GM21381 (cell line): ENCODE data around the gene TRIP13.

ENCODE experiments used
- ATAC-seq: cut with Tn5 transposase; IDR thresholded peaks from one replicate; pipeline ENCODE4 v1.9.1; 2021; ENCODE audit warnings: mild to moderate bottlenecking, moderate library complexity; ENCODE audit not compliant: unreplicated experiment

Gene TRIP13

GRCh38 chr5:854217-854616 is 38.5 kb upstream of the TRIP13 start:
- no peak for ATAC-seq

DNA sequence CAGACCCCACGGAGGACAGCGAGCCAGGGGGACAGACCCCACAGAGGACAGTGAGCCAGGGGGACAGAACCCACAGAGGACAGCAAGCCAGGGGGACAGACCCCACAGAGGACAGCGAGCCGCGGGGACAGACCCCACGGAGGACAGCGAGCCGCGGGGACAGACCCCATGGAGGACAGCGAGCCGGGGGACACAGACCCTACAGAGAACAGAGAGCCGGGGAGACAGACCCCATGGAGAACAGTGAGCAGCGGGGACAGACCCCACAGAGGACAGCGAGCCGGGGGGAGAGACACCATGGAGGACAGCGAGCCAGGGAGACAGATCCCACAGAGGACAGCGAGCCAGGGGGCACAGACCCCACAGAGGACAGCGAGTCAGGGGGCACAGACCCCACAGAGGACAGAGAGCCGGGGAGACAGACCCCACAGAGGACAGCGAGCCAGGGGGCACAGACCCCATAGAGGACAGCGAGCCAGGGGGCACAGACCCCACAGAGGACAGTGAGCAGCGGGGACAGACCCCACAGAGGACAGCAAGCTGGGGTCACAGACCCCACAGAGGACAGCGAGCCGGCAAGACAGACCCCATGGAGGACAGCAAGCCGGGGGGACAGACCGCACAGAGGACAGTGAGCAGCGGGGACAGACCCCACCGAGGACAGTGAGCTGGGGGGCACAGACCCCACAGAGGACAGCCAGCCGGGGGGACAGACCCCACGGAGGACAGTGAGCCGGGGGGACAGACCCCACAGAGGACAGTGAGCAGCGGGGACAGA is 37.5 kb upstream of the TRIP13 start:
- ATAC-seq, result no peak

GRCh38 chr5:855771-856530 is 36.7 kb upstream of the TRIP13 start:
- ATAC-seq, result no peak

DNA sequence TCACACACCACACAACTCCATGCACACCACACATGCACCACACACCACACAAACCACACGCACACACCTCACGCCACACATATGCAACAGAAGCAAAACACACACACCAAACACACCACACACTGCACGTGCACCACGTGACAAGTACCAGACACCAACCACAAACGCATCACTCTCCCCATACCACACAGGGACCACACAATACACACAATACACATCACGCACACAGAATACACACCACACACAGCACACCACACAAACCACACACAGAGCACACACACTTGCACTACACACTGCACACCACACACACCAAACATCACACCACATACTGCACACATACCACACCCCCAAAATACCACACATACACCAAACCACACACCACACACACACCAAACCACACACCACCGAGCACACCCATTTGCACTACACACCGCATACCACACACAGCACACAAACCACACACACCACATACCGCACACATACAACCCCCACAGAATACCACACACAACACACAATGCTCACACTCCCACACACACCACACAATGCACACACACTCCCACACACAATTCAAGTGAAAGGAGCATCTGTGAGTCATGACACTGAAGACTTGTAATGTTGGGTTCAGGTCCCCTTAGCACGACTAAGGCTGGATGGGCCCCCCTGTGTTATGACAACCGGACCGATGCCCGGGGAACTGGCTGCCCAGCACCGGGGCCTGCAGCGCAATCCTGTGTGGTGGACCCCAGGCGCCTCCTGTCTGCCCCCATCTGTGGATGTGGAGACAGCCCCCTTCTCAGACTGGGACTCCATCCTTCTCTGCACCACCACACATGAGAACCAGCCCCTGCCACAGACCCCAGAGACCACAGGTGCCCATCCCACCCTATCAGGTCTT is 35.9 kb upstream of the TRIP13 start:
- no peak for ATAC-seq

DNA sequence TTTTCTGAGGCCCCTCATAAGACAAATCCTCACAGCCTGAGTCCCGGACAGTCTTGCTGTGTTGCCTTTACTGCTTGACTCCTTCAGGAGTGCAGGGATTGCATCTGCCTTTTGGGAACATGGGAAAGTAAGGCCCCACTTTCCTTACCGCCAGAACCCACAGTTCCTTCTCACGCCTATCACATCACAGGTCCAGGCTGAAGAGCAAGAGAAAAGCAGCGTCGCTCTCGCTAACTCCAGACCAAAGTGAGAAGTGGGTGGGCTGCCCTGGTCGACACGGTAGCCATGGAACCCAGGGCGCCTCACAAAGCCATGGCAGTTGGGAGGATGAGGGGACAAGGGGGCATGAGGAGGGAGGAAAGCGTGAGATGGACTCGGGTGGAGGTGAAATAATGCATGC is 34.0 kb upstream of the TRIP13 start:
- no peak for ATAC-seq

GRCh38 chr5:859391-859790 is 33.3 kb upstream of the TRIP13 start:
- ATAC-seq, result no peak

DNA sequence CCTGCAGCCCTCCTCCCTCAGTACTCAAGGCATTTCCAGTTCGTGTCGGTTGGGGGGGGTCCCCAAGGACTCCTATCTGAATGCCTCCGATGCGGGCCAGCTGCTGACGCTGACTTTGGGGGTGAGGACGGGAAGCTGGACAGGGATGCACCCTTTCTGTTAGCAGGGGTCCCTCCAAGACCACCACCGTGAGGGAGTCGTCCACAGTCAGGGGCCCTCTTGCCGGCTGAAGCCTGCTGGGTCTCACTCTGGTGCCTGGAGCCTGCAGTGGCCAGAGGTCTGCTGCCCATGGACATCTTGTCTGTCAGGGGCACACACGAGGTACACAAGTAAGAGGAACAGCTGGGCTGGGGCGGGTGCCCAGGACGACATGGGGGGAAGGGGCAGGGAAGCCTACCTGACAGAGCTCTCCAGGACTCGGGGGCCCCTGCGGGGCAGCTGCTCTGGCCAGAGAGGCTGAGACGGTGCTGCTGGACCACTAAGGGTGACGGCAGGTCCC is 32.8 kb upstream of the TRIP13 start:
- no peak for ATAC-seq

DNA sequence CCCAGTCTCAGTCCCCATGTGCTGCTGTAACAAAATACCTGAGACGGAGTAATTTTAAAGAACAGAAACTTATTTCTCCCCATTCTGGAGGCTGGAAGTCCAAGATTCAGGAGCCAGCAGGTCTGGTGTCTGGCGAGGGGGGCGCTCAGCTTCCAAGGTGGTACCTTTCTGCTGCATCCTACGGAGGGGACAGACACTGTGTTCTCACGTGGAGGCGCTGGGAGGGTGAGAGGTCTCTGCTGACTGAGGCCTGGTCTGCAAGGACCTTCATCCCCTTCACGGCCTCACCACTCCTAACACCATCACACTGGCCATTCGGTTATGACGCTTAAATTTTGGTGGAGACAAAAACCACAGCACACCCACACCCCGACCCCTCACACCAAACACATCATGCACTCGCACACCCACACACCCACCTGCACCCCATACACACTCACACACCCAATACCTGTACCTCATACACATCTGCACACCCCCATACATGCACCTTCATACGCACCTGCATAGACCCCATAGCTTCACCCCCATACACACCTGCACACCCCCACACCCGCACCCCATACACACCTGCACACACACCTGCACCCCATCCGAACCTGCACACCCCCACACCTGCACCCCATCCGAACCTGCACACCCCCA is 32.1 kb upstream of the TRIP13 start:
- no peak for ATAC-seq

- ATAC-seq, result no peak
Observed at GRCh38 chr5:861442-862366, 31.0 kb upstream of the TRIP13 start.

GRCh38 chr5:862367-863243 is 30.1 kb upstream of the TRIP13 start:
- ATAC-seq, result no peak

DNA sequence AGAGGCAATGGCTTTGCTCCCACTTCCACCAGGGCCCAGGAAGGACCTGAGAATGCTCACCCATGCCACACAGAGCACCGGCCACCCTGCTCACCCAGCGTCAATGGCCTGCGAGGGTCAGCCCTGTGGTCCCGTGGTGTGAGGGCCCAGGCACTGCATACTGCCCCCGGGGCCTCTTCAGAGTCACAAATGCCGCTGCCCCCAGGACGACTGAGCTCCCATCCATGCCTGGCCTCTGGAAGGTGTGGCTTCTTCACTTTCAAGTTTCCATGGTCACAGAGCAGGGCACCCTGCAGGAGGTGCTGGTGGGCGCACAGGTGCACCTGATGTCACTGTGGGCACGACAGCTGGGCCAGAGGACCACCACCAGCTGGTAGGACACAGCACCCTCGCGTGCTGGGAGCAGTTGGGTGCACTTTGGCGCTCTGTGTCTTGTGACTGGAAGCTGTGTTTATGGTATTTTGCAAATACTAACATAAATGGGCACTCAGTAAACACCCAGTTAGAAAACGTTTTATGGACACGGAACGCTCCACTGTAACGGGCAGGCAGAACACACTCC is 29.4 kb upstream of the TRIP13 start:
- ATAC-seq, result no peak

- ATAC-seq, result no peak
Observed at GRCh38 chr5:864492-865167, 28.1 kb upstream of the TRIP13 start.

GRCh38 chr5:865168-865521 is 27.5 kb upstream of the TRIP13 start:
- ATAC-seq, result no peak

DNA sequence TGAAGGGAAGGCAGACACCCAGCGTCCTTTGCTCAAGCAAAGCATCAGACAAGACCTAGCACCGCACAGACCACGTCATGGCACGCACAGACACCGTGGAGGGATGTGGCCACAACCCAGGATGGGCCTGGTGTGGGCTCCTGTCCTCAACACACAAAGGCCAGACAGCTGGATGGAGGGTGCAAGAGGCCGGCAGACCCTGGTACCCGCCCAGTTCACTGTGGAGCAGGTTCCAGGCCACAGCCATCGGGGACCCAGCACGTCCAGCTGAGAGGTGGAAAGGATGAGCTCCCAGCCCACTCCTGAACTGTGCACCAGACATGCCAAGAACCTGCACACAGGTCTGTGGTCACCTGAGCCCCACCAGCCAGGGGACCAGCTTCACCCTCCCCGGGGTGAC is 26.9 kb upstream of the TRIP13 start:
- no peak for ATAC-seq

- ATAC-seq, result no peak
Observed at GRCh38 chr5:867300-867870, 25.3 kb upstream of the TRIP13 start.

- ATAC-seq, result no peak
Observed at GRCh38 chr5:868428-869135, 24.1 kb upstream of the TRIP13 start.

GRCh38 chr5:870956-871355 is 21.7 kb upstream of the TRIP13 start:
- ATAC-seq, result no peak
